WERI-Rb-1 (cell line): ENCODE results near the gene HTR6.

Experiments
- DNase-seq: peaks from one replicate; pipeline ENCODE4 v3.0.0-alpha.2; 2020
- H3K27ac ChIP-seq: fragments of 250-450 bp; sonication (Bioruptor Pico); 2 replicates; pipeline ENCODE4 v1.5.1; 2020; ENCODE audit warnings: mild to moderate bottlenecking, moderate library complexity
- H3K27me3 ChIP-seq: fragments of 250-450 bp; sonication (Bioruptor Pico); 2 replicates; pipeline ENCODE4 v1.5.1; 2021; ENCODE audit warnings: mild to moderate bottlenecking, low read depth, moderate library complexity; ENCODE audit not compliant: insufficient read depth, severe bottlenecking
- H3K36me3 ChIP-seq: fragments of 250-450 bp; sonication (Bioruptor Pico); 2 replicates; pipeline ENCODE4 v1.5.1; 2020; ENCODE audit warnings: mild to moderate bottlenecking, moderate library complexity
- H3K4me3 ChIP-seq: 2 replicates; pipeline ENCODE4 v1.5.1; 2011; ENCODE audit warnings: low read depth, mild to moderate bottlenecking, control low read depth, low read length
- H3K9me3 ChIP-seq: fragments of 250-450 bp; sonication (Bioruptor Pico); 2 replicates; pipeline ENCODE4 v1.5.1; 2021; ENCODE audit warnings: mild to moderate bottlenecking, moderate library complexity; ENCODE audit not compliant: severe bottlenecking
- CTCF ChIP-seq: IDR thresholded peaks from 2 replicates; pipeline ENCODE4 v1.5.1; 2011; ENCODE audit warnings: low read depth, mild to moderate bottlenecking, control low read depth, inconsistent platforms, low read length

Gene HTR6

GRCh38 chr1:19619697-19620384 lies 44.8 kb upstream of the HTR6 start:
- no peak for TF ChIP-seq CTCF
- Histone ChIP-seq H3K27me3 (no peaks in the 10 kb centered on the region), H3K4me3 (no peak overlapping the region), H3K9me3 (no peaks in the 10 kb centered on the region), H3K27ac (no peak overlapping the region), H3K36me3 (peaks cover 21% of the 10 kb centered on the region)
- DNase-seq, result no peak

- H3K27me3 ChIP-seq, result no peaks in the 10 kb centered on the region
- DNase-seq, result no peak
- no peak overlapping the region for H3K27ac ChIP-seq
- H3K9me3 ChIP-seq, result no peaks in the 10 kb centered on the region
- peaks cover 28% of the 10 kb centered on the region for H3K36me3 ChIP-seq
- no peak for TF ChIP-seq CTCF
- no peak overlapping the region for H3K4me3 ChIP-seq
Observed at GRCh38 chr1:19620786-19621185, 43.9 kb upstream of the HTR6 start.

GRCh38 chr1:19621274-19621950 lies 43.3 kb upstream of the HTR6 start:
- peaks cover 33% of the 10 kb centered on the region for H3K36me3 ChIP-seq
- H3K27me3 ChIP-seq, result no peaks in the 10 kb centered on the region
- no peak overlapping the region for H3K4me3 ChIP-seq
- no peak for TF ChIP-seq CTCF
- no peak for DNase-seq
- no peaks in the 10 kb centered on the region for H3K9me3 ChIP-seq
- no peak overlapping the region for H3K27ac ChIP-seq

- DNase-seq, result no peak
- TF ChIP-seq CTCF, result no peak
Observed at GRCh38 chr1:19622204-19622603, 42.5 kb upstream of the HTR6 start.

GRCh38 chr1:19623523-19623922 lies 41.2 kb upstream of the HTR6 start:
- no peak overlapping the region for H3K4me3 ChIP-seq
- H3K9me3 ChIP-seq, result no peaks in the 10 kb centered on the region
- H3K27ac ChIP-seq, result no peak overlapping the region
- H3K27me3 ChIP-seq, result no peaks in the 10 kb centered on the region
- TF ChIP-seq CTCF, result no peak
- peaks cover 46% of the 10 kb centered on the region for H3K36me3 ChIP-seq
- DNase-seq, result no peak

More at GRCh38 chr1:19622204-19622603, 42.5 kb upstream of the HTR6 start:
- no peaks in the 10 kb centered on the region for H3K27me3 ChIP-seq
- no peak overlapping the region for H3K27ac ChIP-seq
- H3K36me3 ChIP-seq, result peaks cover 40% of the 10 kb centered on the region
- no peaks in the 10 kb centered on the region for H3K9me3 ChIP-seq
- no peak overlapping the region for H3K4me3 ChIP-seq
